K562 (cell line): ENCODE results near the gene CCDC88A. TPM values are rescaled to one million over a fixed set of nuclear protein-coding genes. Genes with fewer than 3 reads are reported as not detected.
A peak's percentile ranks its signal among the peaks of the same experiment; 100 is the strongest.

ENCODE experiments used
- ATF3 ChIP-seq, 2 experiments: fragments of 450-650 bp in 1 of 2; sonication (generic) in 1 of 2; formaldehyde crosslinking in 1 of 2; IDR thresholded peaks in 1 of 2; conservative IDR thresholded peaks in 1 of 2; 2 replicates each; pipeline versions ENCODE4 v1.6.1 to v1.8.1; 2016 to 2023; ENCODE audit warnings: mild to moderate bottlenecking in 2 of 2, moderate library complexity in 2 of 2, inconsistent platforms in 1 of 2, missing genetic modification reagents in 1 of 2
- EP400 ChIP-seq: fragments of 450-650 bp; IDR thresholded peaks from 2 replicates; pipeline ENCODE4 v1.6.1; 2017; ENCODE audit warnings: antibody characterized with exemption, mild to moderate bottlenecking, moderate library complexity
- FOXM1 ChIP-seq, 2 experiments: fragments of 450-650 bp in 1 of 2; sonication (generic) in 1 of 2; formaldehyde crosslinking in 1 of 2; IDR thresholded peaks; 2 replicates each; pipeline versions ENCODE4 v1.6.1 to v1.9.0; 2017 to 2022; ENCODE audit warnings: low read depth in 2 of 2, mild to moderate bottlenecking in 2 of 2, missing genetic modification reagents in 1 of 2, moderate library complexity in 1 of 2
- GTF2A2 ChIP-seq: IDR thresholded peaks from 2 replicates; pipeline ENCODE4 v1.6.1; 2016; ENCODE audit warnings: mild to moderate bottlenecking, missing genetic modification characterization, missing compliant biosample characterization
- JUN ChIP-seq, 2 experiments: sonication (generic) in 1 of 2; formaldehyde crosslinking in 1 of 2; IDR thresholded peaks; 2 replicates each; pipeline versions ENCODE4 v1.6.1 to v1.8.0; 2012 to 2022; ENCODE audit warnings: borderline replicate concordance in 2 of 2, mild to moderate bottlenecking in 2 of 2, improper control_type of control experiment in 1 of 2, low read depth in 1 of 2, low read length in 1 of 2, missing genetic modification reagents in 1 of 2
- KHSRP ChIP-seq: fragments of 450-650 bp; IDR thresholded peaks from 2 replicates; pipeline ENCODE4 v1.6.1; 2017
- L3MBTL2 ChIP-seq: fragments of 450-650 bp; IDR thresholded peaks from 2 replicates; pipeline ENCODE4 v1.6.1; 2016; ENCODE audit warnings: mild to moderate bottlenecking, moderate library complexity
- MAX ChIP-seq: sonication (generic); formaldehyde crosslinking; IDR thresholded peaks from 2 replicates; pipeline ENCODE4 v1.9.0; 2022; ENCODE audit warnings: mild to moderate bottlenecking, missing genetic modification reagents
- PHF8 ChIP-seq: fragments of 200-600 bp; sonication (generic); IDR thresholded peaks from 2 replicates; pipeline ENCODE4 v1.6.1; 2012; ENCODE audit warnings: mixed run types, mild to moderate bottlenecking, inconsistent platforms, low read length, moderate library complexity, borderline replicate concordance
- PRMT5 ChIP-seq: sonication (generic); formaldehyde crosslinking; IDR thresholded peaks from 2 replicates; pipeline ENCODE4 v1.5.0; 2020; ENCODE audit warnings: missing genetic modification reagents
- RAD21 ChIP-seq, 2 experiments: fragments of 250-450 bp in 1 of 2; fragments of 450-650 bp in 1 of 2; sonication (Bioruptor Pico) in 1 of 2; formaldehyde crosslinking in 1 of 2; IDR thresholded peaks in 1 of 2; conservative IDR thresholded peaks in 1 of 2; 2 replicates each; pipeline versions ENCODE4 v1.4.0 to v1.8.0; 2020 to 2022; ENCODE audit warnings: mild to moderate bottlenecking in 2 of 2, moderate library complexity in 1 of 2
- SMAD1 ChIP-seq: fragments of 150-350 bp; IDR thresholded peaks from 2 replicates; pipeline ENCODE4 v1.6.1; 2014; ENCODE audit warnings: low read length, low read depth; ENCODE audit not compliant: partially characterized antibody
- SP1 ChIP-seq: sonication (generic); formaldehyde crosslinking; IDR thresholded peaks from 2 replicates; pipeline ENCODE4 v1.8.1; 2022; ENCODE audit warnings: mild to moderate bottlenecking, missing genetic modification reagents
- SRSF3 ChIP-seq: fragments of 200-400 bp; formaldehyde crosslinking; IDR thresholded peaks from 2 replicates; pipeline ENCODE4 v1.6.1; 2016; ENCODE audit warnings: mild to moderate bottlenecking, low read length, moderate library complexity; ENCODE audit not compliant: insufficient read depth
- ZNF512 ChIP-seq: IDR thresholded peaks from 2 replicates; pipeline ENCODE4 v1.6.1; 2016; ENCODE audit warnings: missing genetic modification characterization, missing compliant biosample characterization
- polyA plus RNA-seq, 8 experiments: library from polyadenylated mRNA; depleted of rRNA in 4 of 8; stranded (reverse) in 5 of 8; unstranded in 3 of 8; fragments of >200 nt; fragmentation: Nextera tagmentation in 2 of 8; fragmentation: Illumina TruSeq in 1 of 8; extraction: Ambion mirVana in 2 of 8; extraction: Trizol in 1 of 8; gene quantifications; 2 replicates each; pipeline versions ENCODE4 v1.2.1 to v1.2.3, GENCODE V29; 2011 to 2014; ENCODE audit warnings: inconsistent platforms in 1 of 8, missing spikeins in 1 of 8
- total RNA-seq, 7 experiments: library from RNA; depleted of rRNA in 6 of 7; stranded (reverse); fragments of >200 nt in 6 of 7; fragmentation: Illumina TruSeq in 2 of 7; extraction: Trizol in 2 of 7; gene quantifications; 2 replicates each; pipeline versions ENCODE4 v1.2.1 to v1.2.3, GENCODE V29; 2011 to 2021; ENCODE audit warnings: low replicate concordance in 1 of 7
- TF ChIP-seq, protein P1 (sequence below): sonication (generic); formaldehyde crosslinking; IDR thresholded peaks from 2 replicates; pipeline ENCODE4 v1.8.1; 2023; ENCODE audit warnings: mild to moderate bottlenecking, missing genetic modification reagents
- TF ChIP-seq, protein P2 (sequence below): fragments of 450-650 bp; IDR thresholded peaks from 2 replicates; pipeline ENCODE4 v1.7.1; 2018; ENCODE audit warnings: mild to moderate bottlenecking, low read depth; ENCODE audit not compliant: partially characterized antibody

CCDC88A gene
- total and polyA plus RNA-seq, 9 of the 15 experiments (the other 6 are each of a cell fraction or from before 2014, with no cell fraction given) = 29.3 to 102 (median 55.6) TPM

DNA sequence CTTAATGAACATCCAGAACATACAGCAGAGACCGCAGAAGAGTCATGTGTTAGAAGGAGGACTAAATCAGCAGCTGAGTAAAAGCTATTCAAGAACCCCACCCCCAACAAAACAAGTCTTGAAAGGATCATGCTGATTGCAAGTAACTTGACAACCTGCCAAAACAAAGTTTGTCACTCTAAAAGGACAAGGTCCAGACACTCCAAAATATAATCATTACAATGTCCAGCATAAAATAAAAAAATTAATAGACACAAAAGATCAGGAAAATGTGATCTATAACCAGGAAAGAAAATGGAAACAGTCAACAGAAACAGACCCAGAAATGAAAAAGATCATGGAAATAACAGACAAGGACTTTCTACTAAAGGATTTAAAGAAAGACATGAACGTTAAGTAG is 28.5 kb downstream of the CCDC88A start (continued):
- TF ChIP-seq FOXM1 (IDR thresholded peaks at IDR 0.05; ENCODE audit: low read depth) (0 out of 2 replicates have a peak, but pooled peaks have one; percentile 21), FOXM1 (CRISPR knock-in tag; IDR thresholded peaks at IDR 0.05; ENCODE audit: low read depth) (no peak), ATF3 (IDR thresholded peaks at IDR 0.05) (no peak), ATF3 (CRISPR knock-in tag; conservative IDR thresholded peaks at IDR 0.05) (no peak), KHSRP (peak; percentile 36; the same call in 1 of the 2 replicates), SP1 (CRISPR knock-in tag) (no peak), RAD21 (CRISPR knock-in tag; conservative IDR thresholded peaks at IDR 0.05 in 1 of 2, IDR thresholded peaks at IDR 0.05 in 1 of 2) (no peak), PHF8 (no peak), JUN (IDR thresholded peaks at IDR 0.05; ENCODE audit: borderline replicate concordance, low read depth, low read length) (no peak), JUN (CRISPR knock-in tag; IDR thresholded peaks at IDR 0.05; ENCODE audit: borderline replicate concordance) (no peak), GTF2A2 (tag) (no peak), L3MBTL2 (no peak), SMAD1 (no peak), ZNF512 (tag) (no peak), MAX (CRISPR knock-in tag) (no peak), SRSF3 (no peak), EP400 (peak; percentile 38), PRMT5 (CRISPR knock-in tag) (no peak)
- TF ChIP-seq, protein P1, sequence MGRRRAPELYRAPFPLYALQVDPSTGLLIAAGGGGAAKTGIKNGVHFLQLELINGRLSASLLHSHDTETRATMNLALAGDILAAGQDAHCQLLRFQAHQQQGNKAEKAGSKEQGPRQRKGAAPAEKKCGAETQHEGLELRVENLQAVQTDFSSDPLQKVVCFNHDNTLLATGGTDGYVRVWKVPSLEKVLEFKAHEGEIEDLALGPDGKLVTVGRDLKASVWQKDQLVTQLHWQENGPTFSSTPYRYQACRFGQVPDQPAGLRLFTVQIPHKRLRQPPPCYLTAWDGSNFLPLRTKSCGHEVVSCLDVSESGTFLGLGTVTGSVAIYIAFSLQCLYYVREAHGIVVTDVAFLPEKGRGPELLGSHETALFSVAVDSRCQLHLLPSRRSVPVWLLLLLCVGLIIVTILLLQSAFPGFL (CRISPR knock-in tag) = no peak
- TF ChIP-seq, protein P2, sequence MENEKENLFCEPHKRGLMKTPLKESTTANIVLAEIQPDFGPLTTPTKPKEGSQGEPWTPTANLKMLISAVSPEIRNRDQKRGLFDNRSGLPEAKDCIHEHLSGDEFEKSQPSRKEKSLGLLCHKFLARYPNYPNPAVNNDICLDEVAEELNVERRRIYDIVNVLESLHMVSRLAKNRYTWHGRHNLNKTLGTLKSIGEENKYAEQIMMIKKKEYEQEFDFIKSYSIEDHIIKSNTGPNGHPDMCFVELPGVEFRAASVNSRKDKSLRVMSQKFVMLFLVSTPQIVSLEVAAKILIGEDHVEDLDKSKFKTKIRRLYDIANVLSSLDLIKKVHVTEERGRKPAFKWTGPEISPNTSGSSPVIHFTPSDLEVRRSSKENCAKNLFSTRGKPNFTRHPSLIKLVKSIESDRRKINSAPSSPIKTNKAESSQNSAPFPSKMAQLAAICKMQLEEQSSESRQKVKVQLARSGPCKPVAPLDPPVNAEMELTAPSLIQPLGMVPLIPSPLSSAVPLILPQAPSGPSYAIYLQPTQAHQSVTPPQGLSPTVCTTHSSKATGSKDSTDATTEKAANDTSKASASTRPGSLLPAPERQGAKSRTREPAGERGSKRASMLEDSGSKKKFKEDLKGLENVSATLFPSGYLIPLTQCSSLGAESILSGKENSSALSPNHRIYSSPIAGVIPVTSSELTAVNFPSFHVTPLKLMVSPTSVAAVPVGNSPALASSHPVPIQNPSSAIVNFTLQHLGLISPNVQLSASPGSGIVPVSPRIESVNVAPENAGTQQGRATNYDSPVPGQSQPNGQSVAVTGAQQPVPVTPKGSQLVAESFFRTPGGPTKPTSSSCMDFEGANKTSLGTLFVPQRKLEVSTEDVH = no peak
